HG03039 (cell line): Measurements from ENCODE around the gene LRRC26.

Source experiments
- ATAC-seq: cut with Tn5 transposase; IDR thresholded peaks from one replicate; pipeline ENCODE4 v1.9.1; 2021; ENCODE audit warnings: mild to moderate bottlenecking, moderate library complexity; ENCODE audit not compliant: unreplicated experiment

The LRRC26 gene

DNA sequence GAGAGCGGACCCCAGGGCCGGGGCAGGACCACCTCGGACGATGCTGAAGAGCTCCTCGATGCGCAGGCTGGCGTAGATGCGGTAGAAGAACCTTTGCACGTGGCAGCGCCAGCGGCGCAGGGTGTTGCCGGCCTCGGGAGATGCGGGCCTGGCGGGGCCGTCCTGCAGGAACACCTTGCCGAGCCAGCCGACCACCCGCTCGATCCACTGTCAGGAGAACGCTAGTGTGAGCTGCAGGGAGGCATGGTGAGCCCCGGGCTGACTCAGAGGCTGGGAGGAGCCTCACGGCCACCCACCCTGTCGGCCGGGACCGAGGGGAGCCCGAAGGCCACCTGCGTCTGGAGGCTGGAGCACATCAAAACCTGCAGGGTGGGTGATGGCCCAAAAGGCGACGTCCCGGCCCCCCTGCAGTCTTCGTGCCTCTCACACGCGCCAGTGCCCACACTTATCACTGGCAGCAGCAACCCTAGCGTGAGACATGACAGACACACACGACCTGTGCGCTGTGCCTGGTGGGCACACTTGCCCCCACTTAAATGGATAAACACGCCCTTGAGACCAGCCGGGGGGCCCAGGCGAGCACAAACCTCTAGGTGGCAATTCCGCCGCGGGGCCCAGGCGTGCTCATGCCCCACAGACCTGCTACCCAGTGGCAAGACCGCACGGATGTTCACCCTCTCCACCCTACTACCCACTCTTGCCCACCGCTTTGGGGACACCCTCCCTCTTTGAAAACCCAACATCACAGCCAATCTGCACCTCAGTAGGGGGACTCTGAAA, 15.2 kb upstream of the LRRC26 start:
- ATAC-seq, result no peak

- ATAC-seq, result no peak
Measured at GRCh38 chr9:137183980-137184595, 14.2 kb upstream of the LRRC26 start.

- ATAC-seq, result no peak
Measured at GRCh38 chr9:137182836-137183235, 13.0 kb upstream of the LRRC26 start.

DNA sequence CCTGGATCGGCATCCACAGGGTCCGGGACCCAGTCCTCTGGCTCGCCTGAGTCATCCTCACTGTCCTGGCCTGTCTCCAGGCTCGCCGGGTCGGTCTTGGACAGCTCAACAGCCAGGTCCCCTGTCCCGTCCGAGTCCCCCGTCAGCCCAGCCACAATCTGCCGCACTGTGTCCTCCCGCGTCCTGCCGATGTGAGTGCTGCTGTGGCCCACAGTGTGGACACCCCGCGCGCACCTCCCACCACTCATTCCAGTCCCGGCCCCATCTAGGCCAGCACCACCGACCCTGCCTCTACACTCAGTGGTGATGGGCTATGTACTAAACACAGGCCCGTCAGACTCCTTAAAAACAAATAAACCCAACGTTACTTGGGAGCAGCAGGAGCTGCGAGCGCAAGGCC, 11.8 kb upstream of the LRRC26 start:
- no peak for ATAC-seq

DNA sequence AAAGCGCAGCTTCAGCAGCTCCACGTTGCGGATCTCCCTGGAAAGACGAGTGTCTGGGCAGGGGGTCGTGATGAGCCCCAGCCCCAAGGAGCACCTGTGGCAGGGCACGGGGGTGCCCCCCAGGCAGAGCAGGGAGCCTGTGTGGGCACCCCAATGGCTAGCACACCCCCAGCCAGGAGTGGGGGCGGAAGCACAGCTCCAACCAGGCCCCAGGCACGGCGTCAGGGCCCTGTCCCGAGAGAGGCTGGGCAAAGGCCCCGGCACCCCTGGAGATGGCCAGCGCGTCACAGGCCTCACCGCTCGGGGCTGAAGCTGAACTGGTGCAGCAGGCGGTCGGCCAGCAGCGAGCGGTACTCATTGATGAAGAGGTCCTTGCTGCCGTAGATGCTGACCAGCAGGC, 10.6 kb upstream of the LRRC26 start:
- ATAC-seq, result no peak

GRCh38 chr9:137179761-137180160, 9.9 kb upstream of the LRRC26 start:
- ATAC-seq, result no peak

DNA sequence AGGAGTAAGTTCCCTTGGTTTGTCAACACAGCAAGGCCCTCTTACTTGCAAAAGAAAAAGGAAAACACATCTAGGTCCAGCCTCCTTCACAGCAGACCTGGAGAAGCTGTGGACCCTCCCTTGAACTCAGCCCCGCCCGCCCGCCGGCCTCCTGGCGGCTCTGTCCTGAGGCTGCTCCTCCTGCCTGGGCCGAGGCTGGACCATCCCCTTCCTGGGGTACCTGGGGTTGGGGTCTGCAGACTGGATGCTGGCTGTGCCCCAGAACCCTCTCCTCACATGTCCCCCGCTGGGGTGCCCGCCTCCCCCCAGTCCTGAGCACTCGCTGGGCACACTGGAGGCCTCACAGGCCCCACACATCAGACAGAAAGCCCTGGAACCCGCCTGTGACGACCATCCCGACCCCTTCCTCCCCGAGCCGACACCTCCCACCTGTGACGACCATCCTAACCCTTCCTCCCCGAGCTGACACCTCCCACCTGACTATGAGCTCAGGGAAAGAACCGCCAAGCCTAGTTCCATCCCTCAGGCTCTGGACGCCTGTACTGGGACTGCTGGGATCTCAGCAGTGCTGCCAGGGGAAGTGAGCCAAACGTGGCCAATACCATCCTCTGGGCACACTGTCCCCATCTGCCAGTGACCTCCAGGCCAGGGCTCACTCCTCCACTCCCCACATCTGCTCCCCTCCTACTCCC, 9.2 kb upstream of the LRRC26 start:
- ATAC-seq, result no peak

DNA sequence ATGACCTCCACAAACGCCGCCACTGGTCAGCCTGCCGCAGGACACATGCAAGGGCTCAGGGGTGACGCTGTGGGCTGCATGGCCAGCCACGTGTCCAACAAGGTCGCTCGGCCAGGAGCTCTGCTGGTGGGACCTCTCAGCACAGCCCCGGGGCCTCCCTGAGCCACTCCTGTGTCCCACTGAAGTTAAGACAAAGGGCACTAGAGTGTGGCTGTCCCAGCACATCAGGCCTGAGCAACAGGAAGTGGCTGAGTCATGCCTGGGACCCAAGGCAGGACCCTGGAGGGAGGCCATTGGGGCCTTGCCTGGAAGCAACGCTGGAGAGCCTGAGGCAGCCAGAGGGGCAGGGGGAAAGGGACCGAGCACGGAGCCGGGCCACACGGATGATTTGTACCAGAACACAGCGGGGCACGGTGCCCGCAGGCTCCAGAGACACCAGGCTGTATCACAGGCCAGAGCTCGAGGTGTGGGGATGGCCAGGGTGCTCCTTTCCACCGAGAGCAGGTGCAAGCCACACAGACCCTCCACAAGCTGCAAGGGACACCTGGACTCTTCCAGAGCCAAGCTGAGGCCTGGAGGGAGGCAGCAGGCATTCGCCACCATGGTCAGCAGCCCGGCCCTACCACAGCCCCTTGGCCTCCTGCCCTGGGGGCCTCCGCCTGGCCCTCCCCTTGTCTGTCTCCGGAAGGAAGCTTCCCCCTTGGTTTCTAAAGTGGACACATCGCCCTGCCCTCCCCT, 8.5 kb upstream of the LRRC26 start:
- no peak for ATAC-seq

DNA sequence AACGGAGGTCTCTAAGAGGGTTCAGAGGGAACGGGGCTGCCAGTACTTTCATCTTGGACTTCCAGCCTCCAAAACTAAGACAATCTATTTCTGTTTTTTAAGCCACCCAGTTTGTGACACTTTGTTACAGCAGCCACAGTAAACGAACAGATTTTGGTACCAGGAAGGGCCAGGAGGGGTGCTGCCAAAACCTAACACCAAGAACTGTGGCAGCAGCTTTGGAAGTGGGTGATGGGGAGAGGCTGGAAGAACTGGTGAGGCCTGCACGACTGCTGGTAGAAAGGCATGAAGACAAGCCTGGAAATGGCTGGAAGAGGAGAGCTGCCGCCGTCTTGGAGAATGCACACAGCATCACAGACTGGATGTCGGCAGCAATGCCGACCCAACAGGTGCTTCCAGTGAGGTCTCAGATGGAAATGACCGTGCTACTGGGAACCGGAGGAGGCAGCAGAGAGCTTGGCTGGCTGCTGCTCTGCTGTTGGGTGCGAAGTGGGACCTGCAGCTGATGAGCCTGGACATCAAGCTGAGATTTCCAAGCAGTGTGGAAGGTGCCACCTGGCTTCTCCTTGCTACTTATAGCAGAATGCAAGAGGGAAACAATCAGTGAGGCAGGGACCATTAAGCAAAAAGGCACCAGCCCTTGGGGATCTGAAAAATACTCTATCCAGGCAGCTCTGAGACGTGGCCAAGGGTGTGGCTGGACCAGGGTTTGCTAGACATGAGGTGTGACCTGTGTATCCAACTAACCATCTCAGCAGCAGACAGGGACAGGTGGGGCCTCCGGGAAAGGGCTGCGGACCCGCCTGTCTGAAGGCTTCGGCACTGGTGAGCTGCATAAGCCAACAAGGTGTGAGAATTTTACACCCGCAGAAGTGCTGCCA, 6.7 kb upstream of the LRRC26 start:
- no peak for ATAC-seq

DNA sequence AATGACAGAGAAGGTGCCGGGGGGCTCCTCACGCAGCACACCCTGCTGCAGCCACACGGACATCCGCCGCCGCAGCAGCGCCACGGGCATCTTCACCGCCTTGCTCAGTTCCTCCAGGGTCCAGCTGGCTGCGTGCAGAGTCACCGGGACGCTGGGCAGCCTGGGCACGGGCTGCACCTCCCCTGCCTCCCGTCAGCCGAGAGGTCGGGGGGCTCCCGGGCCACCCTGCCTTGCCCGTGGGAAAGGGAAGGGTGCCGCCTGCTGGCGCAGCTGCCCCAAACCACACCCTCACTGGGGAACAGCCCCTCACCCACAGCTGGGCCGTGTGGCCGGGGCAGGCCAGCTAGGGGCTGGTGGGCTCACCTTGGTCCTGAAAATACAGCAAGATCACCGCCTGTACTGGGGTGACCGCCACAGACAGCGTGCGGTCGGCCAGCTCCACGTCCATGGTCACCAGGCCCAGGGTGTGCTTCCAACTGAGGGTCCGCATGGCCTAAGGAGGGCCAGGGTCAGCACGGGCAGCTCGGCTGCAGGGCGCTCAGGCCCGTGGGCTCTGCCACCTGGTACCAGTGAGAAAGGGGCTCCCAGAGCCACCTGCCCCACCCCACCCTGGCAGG, 5.6 kb upstream of the LRRC26 start:
- no peak for ATAC-seq

DNA sequence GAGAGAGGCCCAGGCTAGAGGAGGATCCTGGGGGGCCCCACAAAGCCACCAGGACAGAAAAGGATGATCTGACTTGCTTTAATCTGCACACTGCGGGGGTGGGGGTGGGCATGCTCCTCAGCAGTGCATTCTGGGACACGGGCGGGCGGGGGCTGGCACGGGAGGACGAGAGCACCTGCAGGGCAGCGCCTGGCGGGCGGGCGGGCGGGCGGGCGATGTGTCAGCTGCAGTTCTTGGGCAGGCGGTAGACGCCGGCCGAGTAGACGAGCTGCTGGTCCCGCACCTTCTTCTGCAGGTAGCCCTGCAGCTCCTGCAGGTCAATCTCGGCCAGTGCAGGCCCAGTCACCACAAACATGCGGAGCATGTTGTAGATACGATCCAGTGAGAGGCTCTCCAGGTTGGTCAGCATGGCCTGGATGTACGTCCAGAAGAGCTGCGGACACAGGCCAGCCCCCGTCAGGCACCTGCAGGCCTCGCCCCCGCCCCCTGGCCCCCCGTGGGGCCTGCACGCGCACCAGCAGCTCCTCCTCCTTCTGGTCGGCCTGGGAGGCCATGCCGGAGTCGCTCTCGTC, 5.0 kb upstream of the LRRC26 start:
- ATAC-seq, result no peak

- ATAC-seq, result no peak
Measured at GRCh38 chr9:137173796-137174664, 4.2 kb upstream of the LRRC26 start.

DNA sequence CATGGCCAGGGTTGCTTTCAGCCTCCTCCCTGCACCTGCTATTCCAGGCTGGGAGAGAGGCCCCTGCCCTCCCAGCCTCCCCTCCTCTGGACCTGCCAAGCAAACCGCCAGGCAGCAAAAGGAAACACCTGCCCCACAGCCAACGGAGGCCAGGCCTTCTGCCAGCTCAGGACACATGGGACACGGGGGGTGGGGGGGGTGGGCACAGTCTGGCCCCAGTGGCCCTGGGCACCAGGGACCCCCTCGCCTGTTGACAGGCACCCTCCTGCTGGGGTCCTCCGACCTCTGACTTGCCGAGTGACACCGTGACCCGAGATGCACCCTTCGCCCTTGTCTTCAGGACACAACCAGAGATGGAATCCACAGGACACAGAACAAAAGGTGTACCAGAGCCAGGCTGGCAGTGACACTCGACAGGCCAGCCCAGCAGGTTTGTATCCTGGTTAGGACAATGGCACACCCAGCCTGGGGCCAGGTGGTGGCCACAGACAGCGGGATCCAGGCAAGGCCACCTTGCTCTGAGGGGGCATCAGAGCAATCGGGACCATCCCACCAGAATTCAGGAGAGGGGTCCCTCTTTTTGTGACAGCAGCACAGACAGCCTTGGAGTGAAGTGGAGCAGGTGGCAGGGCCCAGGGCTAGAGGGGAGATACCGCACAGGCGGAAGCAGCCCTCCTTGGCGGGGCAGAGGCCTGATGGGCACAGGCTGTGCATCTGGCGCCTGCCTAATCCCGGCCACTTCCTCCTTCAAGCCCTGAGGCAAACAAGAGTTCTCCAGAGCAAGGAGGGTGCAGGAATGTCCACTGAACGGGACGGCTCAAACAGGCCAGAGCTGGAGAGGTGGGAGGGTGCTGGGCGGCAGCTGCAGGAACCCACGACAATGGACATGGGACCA, 3.3 kb upstream of the LRRC26 start:
- no peak for ATAC-seq

GRCh38 chr9:137171149-137171900, 1.5 kb upstream of the LRRC26 start:
- no peak for ATAC-seq

- no peak for ATAC-seq
Measured at GRCh38 chr9:137170486-137171148, 766 bp upstream of the LRRC26 start.
